ENCODE results near the gene NUAK2.

GRCh38 chr1:205313563-205314308, 7.8 kb downstream of the NUAK2 start:
- TF ChIP-seq CTCF (conservative IDR thresholded peaks at IDR 0.05; ENCODE audit: low read depth, low read length) (no peak), EZH2 (IDR thresholded peaks at IDR 0.05; ENCODE audit: borderline replicate concordance, low read depth, low read length, poor library complexity, severe bottlenecking) (no peak)

All from A673 (cell line).